Activated CD4-positive, alpha-beta T cell treated with anti-CD3 and anti-CD28 coated beads, Interleukin-2, amount 10 ng/mL, durations not matched to agents 7 days and 5 days (primary cell): ENCODE results near the gene PLPP4. TPM values are rescaled to one million over a fixed set of nuclear protein-coding genes. Genes with fewer than 3 reads are reported as not detected.

Source experiments
- CTCF ChIA-PET: fragments of 350-600 bp; sonication (Branson Sonifier 250); formaldehyde crosslinking; loops from one replicate; lab custom pipeline; 2021; ENCODE audit warnings: antibody characterized with exemption; lab: Charles Lee
- POLR2A ChIA-PET: fragments of 350-600 bp; sonication (Branson Sonifier 250); formaldehyde crosslinking; loops from one replicate; lab custom pipeline; 2021; ENCODE audit warnings: antibody characterized with exemption; lab: Charles Lee
- DNase-seq: peaks from one replicate; pipeline ENCODE4 v3.0.0-alpha.2; 2020
- H3K27ac Mint-ChIP-seq: one replicate; pipeline ENCODE4 v1.8.0; 2021; ENCODE audit warnings: mild to moderate bottlenecking, moderate library complexity, mixed read lengths
- H3K27me3 Mint-ChIP-seq: one replicate; pipeline ENCODE4 v1.8.0; 2021; ENCODE audit warnings: mixed read lengths
- H3K36me3 Mint-ChIP-seq: one replicate; pipeline ENCODE4 v1.8.0; 2021; ENCODE audit warnings: low read depth, mixed read lengths
- H3K4me1 Mint-ChIP-seq: one replicate; pipeline ENCODE4 v1.8.0; 2021; ENCODE audit warnings: mixed read lengths
- H3K4me3 Mint-ChIP-seq: one replicate; pipeline ENCODE4 v1.8.0; 2021; ENCODE audit warnings: mild to moderate bottlenecking, moderate library complexity, mixed read lengths
- H3K9me3 Mint-ChIP-seq: one replicate; pipeline ENCODE4 v1.8.0; 2021; ENCODE audit warnings: mixed read lengths
- total RNA-seq, 2 experiments: library from RNA; stranded (reverse); gene quantifications; one replicate each; pipeline ENCODE4 v1.2.3, GENCODE V29; 2021

PLPP4 gene
- total RNA-seq, 2 experiments from 2014 or later = not detected

DNA sequence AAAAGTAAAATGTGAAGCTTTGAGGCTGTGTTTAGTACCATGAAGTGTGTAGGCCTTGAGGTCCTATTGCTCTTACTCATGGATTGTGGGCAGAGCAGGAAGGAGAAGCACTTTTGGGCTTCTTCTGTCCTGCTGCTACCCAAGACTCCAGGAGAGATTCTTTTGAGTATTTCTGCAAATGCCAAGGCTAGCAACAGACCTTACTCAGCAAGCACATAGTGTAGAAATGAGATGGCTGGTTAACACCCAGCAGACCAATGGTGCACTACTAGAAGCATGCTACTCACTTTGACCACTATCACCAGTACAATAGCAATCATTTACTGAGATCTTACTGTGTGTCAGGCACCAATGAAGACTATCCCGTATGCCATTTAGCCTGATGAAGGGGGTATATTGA lies 3.2 kb downstream of the PLPP4 start:
- H3K4me1 Mint-ChIP-seq = peaks cover 2% of the 10 kb centered on the region
- no peaks in the 10 kb centered on the region for H3K36me3 Mint-ChIP-seq
- no peak for DNase-seq
- no peak overlapping the region for H3K4me3 Mint-ChIP-seq
- CTCF ChIA-PET = no interaction called here
- no peaks in the 10 kb centered on the region for H3K9me3 Mint-ChIP-seq
- H3K27ac Mint-ChIP-seq = no peak overlapping the region
- peaks cover 29% of the 10 kb centered on the region for H3K27me3 Mint-ChIP-seq
- POLR2A ChIA-PET = no interaction called here

DNA sequence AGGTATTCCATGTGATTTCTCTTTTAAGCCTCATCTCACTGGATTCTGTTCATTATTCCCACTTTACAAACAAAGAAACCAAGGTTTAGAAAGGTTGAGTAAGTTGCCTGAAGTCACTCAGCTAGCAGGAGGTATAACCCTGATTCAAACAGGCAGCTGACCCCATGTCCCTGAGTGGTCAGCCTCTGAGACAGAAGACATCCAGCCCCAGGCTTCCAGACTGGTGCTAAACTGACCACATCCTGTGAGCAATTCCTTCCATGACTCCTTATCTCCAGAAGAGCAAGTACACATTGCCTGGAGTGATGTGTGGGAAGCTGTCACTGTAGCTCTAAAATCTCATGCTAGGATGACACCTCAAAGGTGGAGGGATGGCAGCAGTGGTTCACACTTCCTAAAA lies 3.7 kb downstream of the PLPP4 start:
- POLR2A ChIA-PET = no interaction called here
- H3K4me3 Mint-ChIP-seq = no peak overlapping the region
- H3K27ac Mint-ChIP-seq = no peak overlapping the region
- H3K27me3 Mint-ChIP-seq = peaks cover 27% of the 10 kb centered on the region
- DNase-seq = no peak
- CTCF ChIA-PET = no interaction called here
- no peaks in the 10 kb centered on the region for H3K9me3 Mint-ChIP-seq
- H3K36me3 Mint-ChIP-seq = no peaks in the 10 kb centered on the region
- peaks cover 2% of the 10 kb centered on the region for H3K4me1 Mint-ChIP-seq

DNA sequence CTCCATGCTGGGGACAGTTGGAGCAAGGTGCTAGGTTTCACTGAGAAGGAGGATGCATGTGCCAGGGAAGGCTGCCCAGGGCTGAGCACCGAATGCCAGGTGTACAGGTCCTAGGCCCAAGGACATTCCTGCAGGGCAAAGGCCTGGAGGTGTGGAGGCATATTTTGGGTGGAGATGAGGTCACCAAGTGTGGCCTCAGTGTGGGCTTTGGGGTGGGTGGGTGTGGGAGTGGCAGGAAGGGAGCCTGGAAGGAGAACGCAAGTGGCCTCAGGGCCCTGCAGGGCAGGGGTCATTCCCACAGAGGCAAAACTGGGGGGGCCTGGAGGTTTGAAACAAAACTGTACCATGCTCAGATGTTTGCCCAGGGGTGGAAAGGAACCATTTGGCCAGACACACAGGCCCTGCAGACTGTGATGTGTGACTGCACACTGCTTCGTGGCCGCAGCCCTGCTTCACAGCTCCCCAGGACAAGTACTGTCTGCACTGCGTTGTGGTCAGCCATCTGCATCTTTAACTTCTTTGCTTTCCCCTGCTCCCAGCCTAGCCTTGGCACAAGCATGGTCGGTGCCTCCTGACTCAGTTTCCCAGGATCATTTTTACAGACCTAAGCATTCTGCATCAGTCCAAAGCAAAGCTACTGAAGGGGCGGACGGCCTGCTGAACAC lies 5.1 kb downstream of the PLPP4 start:
- no peaks in the 10 kb centered on the region for H3K9me3 Mint-ChIP-seq
- H3K4me1 Mint-ChIP-seq = no peaks in the 10 kb centered on the region
- POLR2A ChIA-PET = no interaction called here
- H3K36me3 Mint-ChIP-seq = no peaks in the 10 kb centered on the region
- CTCF ChIA-PET = no interaction called here
- peaks cover 18% of the 10 kb centered on the region for H3K27me3 Mint-ChIP-seq
- no peak overlapping the region for H3K4me3 Mint-ChIP-seq
- H3K27ac Mint-ChIP-seq = no peak overlapping the region
- no peak for DNase-seq

- H3K4me3 Mint-ChIP-seq = no peak overlapping the region
- CTCF ChIA-PET = no interaction called here
- no peak overlapping the region for H3K27ac Mint-ChIP-seq
- no peaks in the 10 kb centered on the region for H3K36me3 Mint-ChIP-seq
- no peaks in the 10 kb centered on the region for H3K27me3 Mint-ChIP-seq
- no peak for DNase-seq
- no peaks in the 10 kb centered on the region for H3K4me1 Mint-ChIP-seq
- H3K9me3 Mint-ChIP-seq = no peaks in the 10 kb centered on the region
- POLR2A ChIA-PET = no interaction called here
These were observed 8.1 kb downstream of the PLPP4 start for GRCh38 chr10:120465138-120465537.

DNA sequence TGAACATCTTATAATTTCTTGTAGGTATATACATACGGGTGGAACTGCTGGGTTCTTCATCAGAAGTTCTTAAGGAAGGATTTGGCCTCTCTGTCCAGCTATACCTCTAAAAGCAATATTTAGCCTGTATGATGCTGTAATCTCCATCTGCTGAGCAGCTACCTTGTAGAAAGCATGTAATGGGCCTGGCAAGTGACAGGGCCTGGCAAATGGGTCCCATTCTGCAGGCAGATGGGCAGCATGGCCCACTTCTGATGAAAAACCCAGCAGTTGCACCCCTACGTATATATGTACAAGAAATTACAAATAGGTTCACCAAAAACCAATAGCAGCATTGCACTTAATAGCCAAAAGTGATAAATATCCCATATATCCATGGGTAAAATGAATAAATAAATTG lies 9.0 kb downstream of the PLPP4 start:
- no peaks in the 10 kb centered on the region for H3K4me1 Mint-ChIP-seq
- H3K27me3 Mint-ChIP-seq = no peaks in the 10 kb centered on the region
- H3K27ac Mint-ChIP-seq = no peak overlapping the region
- ChIA-PET CTCF (no interaction called here), POLR2A (no interaction called here)
- H3K9me3 Mint-ChIP-seq = no peaks in the 10 kb centered on the region
- DNase-seq = no peak
- H3K36me3 Mint-ChIP-seq = no peaks in the 10 kb centered on the region
- H3K4me3 Mint-ChIP-seq = no peak overlapping the region

- POLR2A ChIA-PET = no interaction called here
- Mint-ChIP-seq H3K4me3 (no peak overlapping the region), H3K36me3 (no peaks in the 10 kb centered on the region), H3K4me1 (no peaks in the 10 kb centered on the region), H3K9me3 (no peaks in the 10 kb centered on the region), H3K27me3 (peaks cover 2% of the 10 kb centered on the region), H3K27ac (no peak overlapping the region)
- DNase-seq = no peak
- CTCF ChIA-PET = no interaction called here
These were observed 16.6 kb downstream of the PLPP4 start for GRCh38 chr10:120473593-120473992.

GRCh38 chr10:120474956-120475355 lies 17.9 kb downstream of the PLPP4 start:
- Mint-ChIP-seq H3K36me3 (no peaks in the 10 kb centered on the region), H3K27me3 (peaks cover 2% of the 10 kb centered on the region), H3K4me3 (no peak overlapping the region), H3K9me3 (no peaks in the 10 kb centered on the region), H3K27ac (no peak overlapping the region), H3K4me1 (no peaks in the 10 kb centered on the region)
- ChIA-PET CTCF (no interaction called here), POLR2A (no interaction called here)
- DNase-seq = no peak

- Mint-ChIP-seq H3K36me3 (no peaks in the 10 kb centered on the region), H3K27ac (no peak overlapping the region), H3K27me3 (peaks cover 2% of the 10 kb centered on the region), H3K9me3 (no peaks in the 10 kb centered on the region), H3K4me3 (no peak overlapping the region), H3K4me1 (no peaks in the 10 kb centered on the region)
- no peak for DNase-seq
- CTCF ChIA-PET = no interaction called here
- POLR2A ChIA-PET = no interaction called here
These were observed 19.1 kb downstream of the PLPP4 start for GRCh38 chr10:120475844-120476791.

GRCh38 chr10:120477021-120477742 lies 20.2 kb downstream of the PLPP4 start:
- no peaks in the 10 kb centered on the region for H3K4me1 Mint-ChIP-seq
- H3K9me3 Mint-ChIP-seq = no peaks in the 10 kb centered on the region
- peaks cover 2% of the 10 kb centered on the region for H3K27me3 Mint-ChIP-seq
- no peak overlapping the region for H3K27ac Mint-ChIP-seq
- POLR2A ChIA-PET = no interaction called here
- no peak for DNase-seq
- no peak overlapping the region for H3K4me3 Mint-ChIP-seq
- H3K36me3 Mint-ChIP-seq = no peaks in the 10 kb centered on the region
- CTCF ChIA-PET = interaction anchor here (1.1 kb wide), 1 partner anchor 11 kb away, joined by 3 read pairs; no protein-coding TSS in a partner anchor

DNA sequence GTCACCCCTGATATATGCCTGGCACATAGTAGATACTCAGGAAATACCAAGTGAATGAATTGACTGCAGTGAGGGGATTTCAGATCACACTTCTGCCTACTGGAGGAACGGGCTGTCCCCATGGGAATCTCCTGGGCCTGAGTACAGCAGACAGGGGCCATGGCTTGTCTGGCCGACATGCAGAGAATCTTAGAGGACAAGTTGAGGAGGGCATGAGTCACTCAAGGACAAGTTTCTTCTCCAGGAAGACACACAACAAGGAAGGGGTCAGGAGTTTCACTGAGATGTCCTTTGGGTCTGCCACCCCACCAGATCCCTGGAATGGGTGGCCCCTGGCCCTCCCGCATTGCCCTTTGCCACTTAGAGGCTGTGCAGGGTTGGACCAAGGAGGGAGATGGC lies 20.7 kb downstream of the PLPP4 start:
- ChIA-PET CTCF (interaction anchor here (1.1 kb wide), 1 partner anchor 11 kb away, joined by 3 read pairs; no protein-coding TSS in a partner anchor), POLR2A (no interaction called here)
- no peaks in the 10 kb centered on the region for H3K9me3 Mint-ChIP-seq
- no peak for DNase-seq
- no peaks in the 10 kb centered on the region for H3K36me3 Mint-ChIP-seq
- no peak overlapping the region for H3K27ac Mint-ChIP-seq
- no peak overlapping the region for H3K4me3 Mint-ChIP-seq
- H3K27me3 Mint-ChIP-seq = no peaks in the 10 kb centered on the region
- H3K4me1 Mint-ChIP-seq = no peaks in the 10 kb centered on the region

- ChIA-PET CTCF (interaction anchor here (1.1 kb wide), 1 partner anchor 10 kb away, joined by 3 read pairs; no protein-coding TSS in a partner anchor), POLR2A (no interaction called here)
- no peak for DNase-seq
- Mint-ChIP-seq H3K4me3 (no peak overlapping the region), H3K9me3 (no peaks in the 10 kb centered on the region), H3K4me1 (no peaks in the 10 kb centered on the region), H3K36me3 (no peaks in the 10 kb centered on the region), H3K27me3 (no peaks in the 10 kb centered on the region), H3K27ac (no peak overlapping the region)
These were observed 21.4 kb downstream of the PLPP4 start for GRCh38 chr10:120478386-120478785.

DNA sequence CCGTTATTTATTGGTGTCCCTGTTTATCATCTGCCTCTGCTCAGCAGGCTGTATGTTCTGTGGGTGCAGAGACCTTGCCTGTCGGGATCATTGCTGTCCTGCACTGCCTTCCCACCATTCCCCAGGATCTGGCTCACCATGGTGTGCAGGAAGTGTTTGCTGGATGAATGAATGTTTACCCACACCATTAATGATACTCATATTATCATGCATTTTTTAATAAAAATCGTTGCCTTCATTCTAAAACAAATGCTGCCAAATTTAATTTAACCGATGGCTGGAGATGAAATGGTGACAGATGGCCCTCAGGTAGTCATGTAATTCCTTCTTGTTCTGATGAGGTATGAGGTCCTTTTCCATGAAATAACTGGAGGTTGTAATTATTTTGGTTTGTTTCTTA lies 22.5 kb downstream of the PLPP4 start:
- Mint-ChIP-seq H3K27me3 (no peaks in the 10 kb centered on the region), H3K9me3 (no peaks in the 10 kb centered on the region), H3K4me1 (no peaks in the 10 kb centered on the region), H3K27ac (no peak overlapping the region), H3K36me3 (no peaks in the 10 kb centered on the region), H3K4me3 (no peak overlapping the region)
- no peak for DNase-seq
- CTCF ChIA-PET = no interaction called here
- POLR2A ChIA-PET = no interaction called here
